Bone marrow (tissue), 2 donors: ENCODE measurements around the gene YWHAH.
"Not testable (repeated sequence)": the region's sequence is repeated elsewhere in the genome, so short reads cannot be mapped to it uniquely, and the experiment has no call there.

Experiments
- DNase-seq, 2 donors: peaks; one replicate each; lab custom pipeline; 2025; lab: John Stamatoyannopoulos, UW

YWHAH gene

GRCh38 chr22:31981976-31982375, 37.6 kb downstream of the YWHAH start:
- DNase-seq, result not testable (repeated sequence)

GRCh38 chr22:31983911-31984656, 39.7 kb downstream of the YWHAH start:
- DNase-seq, result no peak

- DNase-seq, result no peak
Measured at GRCh38 chr22:31987218-31987617, 42.9 kb downstream of the YWHAH start.

- no peak for DNase-seq
Measured at GRCh38 chr22:31991102-31991839, 46.9 kb downstream of the YWHAH start.

GRCh38 chr22:31995046-31995445, 50.7 kb downstream of the YWHAH start:
- no peak for DNase-seq

GRCh38 chr22:31995807-31996206, 51.5 kb downstream of the YWHAH start:
- no peak for DNase-seq

GRCh38 chr22:31998784-31999385, 54.5 kb downstream of the YWHAH start:
- DNase-seq, result no peak

- no peak for DNase-seq
Measured at GRCh38 chr22:32000181-32000580, 55.8 kb downstream of the YWHAH start.

- no peak for DNase-seq
Measured at GRCh38 chr22:32005453-32005852, 61.1 kb downstream of the YWHAH start.
